ENCODE measurements around the gene SGMS1.

Gene SGMS1

DNA sequence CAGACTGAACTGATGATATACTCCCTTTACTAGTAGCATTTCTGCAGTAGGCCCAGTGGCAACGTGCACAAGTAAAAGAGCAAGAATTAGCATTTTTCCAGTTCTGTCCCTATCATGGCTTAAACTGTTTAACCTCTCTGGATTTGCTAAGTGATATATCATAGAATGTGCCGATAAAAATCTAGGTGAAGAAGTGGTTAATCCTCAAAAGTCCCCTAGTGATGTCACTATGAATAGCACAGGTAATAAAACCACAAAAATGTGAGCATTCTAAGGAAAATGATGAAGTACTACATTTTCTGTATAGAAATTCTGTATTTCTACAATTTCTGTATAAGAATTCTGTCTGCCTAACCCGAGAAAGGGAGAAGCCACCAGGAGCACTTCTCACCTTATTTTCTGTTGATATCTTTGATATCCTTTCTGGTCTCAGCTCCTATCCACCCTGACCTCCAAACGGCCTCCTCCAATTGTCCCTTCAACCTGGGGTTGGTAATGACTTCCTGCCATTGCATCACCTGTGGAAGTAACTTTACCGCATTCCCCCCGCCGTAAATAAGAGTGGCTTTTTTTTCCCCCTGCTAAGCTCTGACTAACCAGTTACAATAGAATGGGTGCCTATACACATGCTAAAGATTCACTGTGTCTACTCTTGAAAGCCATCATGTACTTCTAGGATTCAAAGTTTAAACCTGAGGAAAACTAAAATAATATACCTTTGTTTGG lies 216.5 kb downstream of the SGMS1 start:
- H3K4me3 ChIP-seq (ENCODE audit: low read depth, low read length), result no peak overlapping the region
- TF ChIP-seq, protein P1, sequence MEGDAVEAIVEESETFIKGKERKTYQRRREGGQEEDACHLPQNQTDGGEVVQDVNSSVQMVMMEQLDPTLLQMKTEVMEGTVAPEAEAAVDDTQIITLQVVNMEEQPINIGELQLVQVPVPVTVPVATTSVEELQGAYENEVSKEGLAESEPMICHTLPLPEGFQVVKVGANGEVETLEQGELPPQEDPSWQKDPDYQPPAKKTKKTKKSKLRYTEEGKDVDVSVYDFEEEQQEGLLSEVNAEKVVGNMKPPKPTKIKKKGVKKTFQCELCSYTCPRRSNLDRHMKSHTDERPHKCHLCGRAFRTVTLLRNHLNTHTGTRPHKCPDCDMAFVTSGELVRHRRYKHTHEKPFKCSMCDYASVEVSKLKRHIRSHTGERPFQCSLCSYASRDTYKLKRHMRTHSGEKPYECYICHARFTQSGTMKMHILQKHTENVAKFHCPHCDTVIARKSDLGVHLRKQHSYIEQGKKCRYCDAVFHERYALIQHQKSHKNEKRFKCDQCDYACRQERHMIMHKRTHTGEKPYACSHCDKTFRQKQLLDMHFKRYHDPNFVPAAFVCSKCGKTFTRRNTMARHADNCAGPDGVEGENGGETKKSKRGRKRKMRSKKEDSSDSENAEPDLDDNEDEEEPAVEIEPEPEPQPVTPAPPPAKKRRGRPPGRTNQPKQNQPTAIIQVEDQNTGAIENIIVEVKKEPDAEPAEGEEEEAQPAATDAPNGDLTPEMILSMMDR (IDR thresholded peaks at IDR 0.05; ENCODE audit: low read depth, low read length), result no peak

DNA sequence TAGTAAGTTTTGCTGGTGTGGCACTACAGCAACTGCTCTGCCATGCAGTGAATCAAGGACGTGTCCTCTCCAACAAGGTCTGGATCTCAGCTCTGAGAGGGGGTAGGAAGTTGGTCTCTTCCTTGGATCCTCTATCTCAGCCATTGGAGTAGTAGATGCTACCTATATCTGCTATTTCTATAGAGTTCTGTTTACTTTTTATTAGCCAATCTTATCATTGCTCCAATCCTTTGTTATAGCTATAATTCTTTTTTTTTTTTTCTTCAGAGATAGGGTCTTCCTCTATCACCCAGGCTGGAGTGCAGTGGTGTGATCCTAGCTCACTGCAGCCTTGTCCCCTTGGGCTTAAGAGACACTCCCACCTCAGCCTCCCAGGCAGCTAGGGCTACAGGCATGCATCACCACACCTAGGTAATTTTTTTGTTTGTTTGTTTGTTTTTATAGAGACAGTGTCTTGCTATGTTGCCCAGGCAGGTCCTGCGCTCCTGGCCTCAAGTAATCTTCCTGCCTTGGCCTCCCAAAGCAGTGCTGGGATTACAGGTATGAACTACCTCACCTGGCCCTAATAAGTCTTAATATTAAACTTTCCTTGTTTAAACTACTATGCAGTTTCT lies 217.2 kb downstream of the SGMS1 start:
- TF ChIP-seq, protein P1 (IDR thresholded peaks at IDR 0.05; ENCODE audit: low read depth, low read length), result no peak
- H3K4me3 ChIP-seq (ENCODE audit: low read depth, low read length), result no peak overlapping the region

DNA sequence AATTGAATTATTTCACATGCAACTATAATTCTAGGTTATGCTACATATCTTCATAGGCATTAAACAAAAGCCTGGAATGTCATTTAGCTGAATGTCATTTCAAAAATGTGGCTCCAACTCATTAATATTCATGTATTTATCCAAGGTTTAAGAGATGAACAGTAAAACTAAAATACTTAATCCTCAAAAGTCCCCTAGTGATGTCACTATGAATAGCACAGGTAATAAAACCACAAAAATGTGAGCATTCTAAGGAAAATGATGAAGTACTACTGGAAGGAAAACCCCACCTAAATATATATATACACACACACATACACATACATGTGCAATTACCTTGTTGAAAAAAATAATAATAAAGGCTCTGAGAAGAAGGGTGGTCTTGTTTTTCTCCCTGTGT lies 218.0 kb downstream of the SGMS1 start:
- H3K4me3 ChIP-seq (ENCODE audit: low read depth, low read length), result no peak overlapping the region
- TF ChIP-seq, protein P1 (IDR thresholded peaks at IDR 0.05; ENCODE audit: low read depth, low read length), result no peak

DNA sequence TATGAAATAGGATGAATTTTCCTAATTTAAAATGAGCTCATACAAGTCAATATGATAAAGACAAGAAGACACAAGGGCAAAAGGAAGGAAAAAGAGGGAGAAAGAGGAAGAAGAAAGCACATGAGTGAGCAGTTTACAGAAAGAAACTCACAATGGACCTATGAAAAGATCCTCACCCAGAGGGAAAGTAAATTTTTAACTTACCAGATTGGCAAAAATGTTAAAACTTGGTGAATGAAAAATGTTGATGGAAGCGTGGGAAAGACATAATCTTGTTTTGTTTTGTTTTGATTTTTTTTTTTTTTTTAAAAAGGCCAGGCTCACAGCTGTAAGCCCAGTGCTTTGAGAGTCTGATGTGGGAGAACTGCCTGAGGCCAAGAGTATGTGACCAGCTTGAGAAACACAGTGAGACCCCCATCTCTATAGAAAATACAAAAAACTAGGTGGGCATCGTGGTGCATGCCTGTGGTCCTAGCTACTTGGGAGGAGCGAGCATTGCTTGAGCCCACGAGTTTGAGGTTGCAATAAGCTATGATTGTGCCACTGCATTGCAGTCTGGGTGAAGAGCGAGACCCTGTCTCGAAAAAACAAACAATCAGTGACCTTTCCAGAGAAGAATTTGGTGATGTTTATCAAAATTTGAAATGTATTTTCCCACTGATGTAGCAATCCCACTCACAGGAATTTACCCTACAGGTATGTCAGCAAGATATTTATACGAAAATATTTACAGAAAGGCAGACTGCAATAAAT lies 219.6 kb downstream of the SGMS1 start:
- H3K4me3 ChIP-seq (ENCODE audit: low read depth, low read length), result no peak overlapping the region
- TF ChIP-seq, protein P1 (IDR thresholded peaks at IDR 0.05; ENCODE audit: low read depth, low read length), result no peak

DNA sequence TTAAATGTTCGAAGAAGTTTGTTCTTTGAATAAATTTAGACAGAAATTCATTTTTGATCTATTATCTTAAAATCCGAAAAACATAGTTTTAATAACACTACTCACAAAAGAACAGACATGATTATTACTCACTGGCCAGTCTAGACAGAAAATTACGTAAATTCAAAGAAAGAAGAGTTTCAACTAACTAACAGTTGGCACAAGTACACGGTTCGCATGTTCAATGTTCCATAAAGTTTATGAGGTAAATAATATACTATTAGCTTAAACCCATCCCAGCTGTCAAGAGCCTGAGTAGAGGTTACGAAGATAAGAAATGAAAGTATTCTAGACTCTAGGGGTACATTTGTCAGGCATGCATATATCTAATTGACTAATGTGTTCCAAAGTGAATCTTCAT lies 220.7 kb downstream of the SGMS1 start:
- TF ChIP-seq, protein P1 (IDR thresholded peaks at IDR 0.05; ENCODE audit: low read depth, low read length), result no peak

DNA sequence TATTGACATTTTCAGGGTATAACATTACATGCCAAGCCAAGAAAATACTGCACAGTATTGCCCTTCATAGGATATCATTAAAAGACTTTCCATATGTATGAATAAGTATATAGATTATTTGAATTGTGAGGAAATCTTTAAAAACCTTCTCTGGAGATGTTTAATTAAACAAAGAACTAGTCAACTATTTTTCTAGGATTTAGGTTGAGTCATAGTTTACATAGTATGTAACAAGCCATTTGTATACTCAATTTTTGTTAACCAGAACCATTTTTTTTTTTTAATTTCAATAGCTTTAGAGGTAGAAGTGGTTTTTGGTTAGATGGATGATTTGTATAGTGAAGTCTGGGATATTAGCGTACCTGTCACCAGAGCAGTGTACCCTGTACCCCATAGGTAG lies 221.3 kb downstream of the SGMS1 start:
- H3K4me3 ChIP-seq (ENCODE audit: low read depth, low read length), result no peak overlapping the region

More for the DNA sequence above, 220.7 kb downstream of the SGMS1 start:
- no peak overlapping the region for H3K4me3 ChIP-seq (ENCODE audit: low read depth, low read length)

More for the DNA sequence above, 221.3 kb downstream of the SGMS1 start:
- TF ChIP-seq, protein P1 (IDR thresholded peaks at IDR 0.05; ENCODE audit: low read depth, low read length), result no peak
